Testis (tissue), 3 donors: Measurements from ENCODE around the gene RTN4RL2. TPM values are rescaled to one million over a fixed set of nuclear protein-coding genes. Genes with fewer than 3 reads are reported as not detected.

Source experiments
- DNase-seq: peaks from one replicate; pipeline ENCODE4 v3.0.0-alpha.2; 2019
- H3K27ac ChIP-seq, 2 donors: fragments of 200-600 bp; sonication (generic); one replicate each; pipeline ENCODE4 v1.5.1; 2019
- H3K27me3 ChIP-seq: fragments of 200-600 bp; sonication (generic); one replicate; pipeline ENCODE4 v1.5.1; 2019
- H3K36me3 ChIP-seq: fragments of 200-600 bp; sonication (generic); one replicate; pipeline ENCODE4 v1.5.1; 2017; ENCODE audit warnings: low read depth; ENCODE audit errors: missing control alignments
- H3K4me1 ChIP-seq: fragments of 200-600 bp; sonication (generic); one replicate; pipeline ENCODE4 v1.5.1; 2019
- H3K4me3 ChIP-seq, 2 donors: fragments of 200-600 bp; sonication (generic); one replicate each; pipeline ENCODE4 v1.5.1; 2017 to 2019
- H3K9me3 ChIP-seq: fragments of 200-600 bp; sonication (generic); one replicate; pipeline ENCODE4 v1.5.1; 2017
- CTCF ChIP-seq, 3 experiments: fragments of 450-650 bp in 2 of 3; fragments of 200-600 bp in 1 of 3; sonication (generic) in 1 of 3; IDR thresholded peaks; one replicate each; pipeline ENCODE4 v1.5.1; 2016 to 2019; ENCODE audit warnings: antibody characterized with exemption in 3 of 3, mild to moderate bottlenecking in 2 of 3, moderate library complexity in 1 of 3
- POLR2A ChIP-seq: fragments of 450-650 bp; IDR thresholded peaks from one replicate; pipeline ENCODE4 v1.6.1; 2017; ENCODE audit warnings: antibody characterized with exemption, mild to moderate bottlenecking, moderate library complexity
- whole genome bisulfite sequencing, 2 donors: methylation state at CpG; one replicate each; pipeline ENCODE4 v1.1.5; 2018; 5-methylcytosine and 5-hydroxymethylcytosine counted together
- intact Hi-C: fragments of 100-400 bp; cut with DNase I; formaldehyde crosslinking; loops from one replicate; pipeline ENCODE4 v1.15.1; 2023; ENCODE audit warnings: low total_unique reads
- polyA plus RNA-seq: library from polyadenylated mRNA; stranded (reverse); fragments of 350-450 nt; fragmentation: Illumina TruSeq; extraction: RNeasy Lipid Tissue Mini Kit (QIAGEN cat#74804); gene quantifications from one replicate; pipeline ENCODE4 v1.2.3, GENCODE V29; 2014; ENCODE audit warnings: low read depth, low replicate concordance; ENCODE audit not compliant: insufficient read depth
- total RNA-seq, 2 donors: library from RNA; depleted of rRNA; stranded (reverse); fragments of >200 nt; gene quantifications; one replicate each; pipeline ENCODE4 v1.2.3, GENCODE V29; 2016

Gene RTN4RL2
- total and polyA plus RNA-seq, 3 donors from 2014 or later = 2.3 to 3.2 (median 2.5) TPM

- peak overlapping the region; percentile 40 to 47 for H3K4me3 ChIP-seq
- intact Hi-C loops = loop anchor here (5.0 kb wide), 1 partner anchor 69 kb away; no protein-coding TSS in a partner anchor
- no peaks in the 10 kb centered on the region for H3K27me3 ChIP-seq
- no peak for TF ChIP-seq CTCF (IDR thresholded peaks at IDR 0.05)
- no peak for TF ChIP-seq POLR2A
- no peak for DNase-seq
- H3K4me1 ChIP-seq = peaks cover 31% of the 10 kb centered on the region
- no peaks in the 10 kb centered on the region for H3K9me3 ChIP-seq
- no peak overlapping the region for H3K27ac ChIP-seq
- WGBS, 2 donors = 4 to 8% methylated on average over 12 to 15 of the region's 16 CpGs
- no peaks in the 10 kb centered on the region for H3K36me3 ChIP-seq
These were observed 2.3 kb upstream of the RTN4RL2 start for GRCh38 chr11:57458060-57458409.

- Histone ChIP-seq H3K27ac (no peak overlapping the region), H3K36me3 (no peaks in the 10 kb centered on the region), H3K9me3 (no peaks in the 10 kb centered on the region), H3K4me1 (peaks cover 31% of the 10 kb centered on the region), H3K27me3 (no peaks in the 10 kb centered on the region), H3K4me3 (peak overlapping the region; percentile 40 to 47)
- intact Hi-C loops = loop anchor here (5.0 kb wide), 1 partner anchor 69 kb away; no protein-coding TSS in a partner anchor
- WGBS, 2 donors = 1 to 2% methylated on average over 27 to 43 of the region's 44 CpGs
- peak; percentile 59 for DNase-seq
- TF ChIP-seq CTCF (IDR thresholded peaks at IDR 0.05) (peak; percentile 33 to 86 (median 47)), POLR2A (no peak)
These were observed 1.7 kb upstream of the RTN4RL2 start for GRCh38 chr11:57458410-57459163.

- no peak overlapping the region for H3K27ac ChIP-seq
- DNase-seq = no peak
- TF ChIP-seq POLR2A (no peak), CTCF (IDR thresholded peaks at IDR 0.05) (no peak)
- peak overlapping the region in 1 of 2 donors; percentile 47 for H3K4me3 ChIP-seq
- H3K27me3 ChIP-seq = no peaks in the 10 kb centered on the region
- H3K4me1 ChIP-seq = peaks cover 31% of the 10 kb centered on the region
- WGBS, 2 donors = 1 to 2% methylated on average over 32 to 62 of the region's 62 CpGs
- intact Hi-C loops = loop anchor here (5.0 kb wide), 1 partner anchor 68 kb away; no protein-coding TSS in a partner anchor
- no peaks in the 10 kb centered on the region for H3K36me3 ChIP-seq
- no peaks in the 10 kb centered on the region for H3K9me3 ChIP-seq
These were observed 935 bp upstream of the RTN4RL2 start for GRCh38 chr11:57459164-57460021.

GRCh38 chr11:57460758-57461749 lies 726 bp downstream of the RTN4RL2 start:
- no peak for TF ChIP-seq POLR2A
- no peak for TF ChIP-seq CTCF (IDR thresholded peaks at IDR 0.05)
- intact Hi-C loops = no loop called here
- Histone ChIP-seq H3K27me3 (no peaks in the 10 kb centered on the region), H3K27ac (no peak overlapping the region), H3K9me3 (no peaks in the 10 kb centered on the region), H3K36me3 (no peaks in the 10 kb centered on the region), H3K4me1 (peaks cover 31% of the 10 kb centered on the region), H3K4me3 (peak overlapping the region; percentile 26 to 47)
- WGBS, 2 donors = 12 to 56% methylated on average over 4 to 29 of the region's 50 CpGs
- no peak for DNase-seq
